ENCODE measurements around the gene PPP1R3D.
"Not testable (repeated sequence)": the region's sequence is repeated elsewhere in the genome, so short reads cannot be mapped to it uniquely, and the experiment has no call there.

PPP1R3D gene, protein sequence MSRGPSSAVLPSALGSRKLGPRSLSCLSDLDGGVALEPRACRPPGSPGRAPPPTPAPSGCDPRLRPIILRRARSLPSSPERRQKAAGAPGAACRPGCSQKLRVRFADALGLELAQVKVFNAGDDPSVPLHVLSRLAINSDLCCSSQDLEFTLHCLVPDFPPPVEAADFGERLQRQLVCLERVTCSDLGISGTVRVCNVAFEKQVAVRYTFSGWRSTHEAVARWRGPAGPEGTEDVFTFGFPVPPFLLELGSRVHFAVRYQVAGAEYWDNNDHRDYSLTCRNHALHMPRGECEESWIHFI

DNA sequence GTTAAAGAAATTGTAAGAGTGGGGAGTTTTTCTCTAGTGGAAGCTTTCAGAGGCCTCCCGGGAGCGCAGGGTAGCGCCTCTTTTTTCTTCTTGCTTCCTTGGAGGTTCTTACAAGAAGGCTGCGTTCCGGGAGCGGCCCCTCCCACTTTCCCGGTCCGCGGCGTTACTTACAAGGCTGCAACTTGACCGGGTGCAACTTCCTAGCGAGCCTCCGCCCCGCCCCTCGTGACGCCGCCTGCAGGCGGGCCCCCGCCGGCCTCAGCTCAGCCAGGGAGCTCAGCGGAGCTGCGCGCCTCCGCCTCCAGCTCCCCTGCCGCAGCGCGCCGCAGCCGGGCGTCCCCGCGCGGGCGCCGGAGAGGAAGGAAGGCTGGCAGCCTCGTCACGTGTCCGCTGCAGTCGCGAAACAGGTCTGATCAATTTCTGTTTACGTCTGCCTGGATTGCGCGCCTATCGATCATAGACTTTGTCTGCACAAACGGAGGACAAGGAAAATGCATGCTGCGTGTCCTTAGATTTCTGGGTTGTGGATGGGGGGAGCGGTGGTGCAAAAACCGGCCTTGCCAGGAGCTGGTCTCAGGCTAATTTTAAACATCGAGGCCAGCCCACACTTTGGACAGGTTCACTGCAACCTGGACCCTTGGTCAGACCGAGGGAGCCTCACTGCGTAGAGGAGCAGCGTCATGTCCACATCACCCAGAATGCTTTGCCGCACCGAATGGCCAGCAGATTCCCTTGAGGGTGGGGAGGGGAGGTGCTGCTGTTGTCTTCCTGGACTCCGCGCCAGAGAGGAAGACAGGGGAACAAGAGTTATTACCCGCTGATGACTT, at the start of gene PPP1R3D, which contains the start of gene FAM217B:
TSS of gene PPP1R3D (minus strand) at position 177 of the 827 bp plus-strand sequence. CDS start 374 bp downstream, outside the sequence.
TSS of gene FAM217B (plus strand) at position 261 of the 827 bp plus-strand sequence. CDS start 3,555 bp downstream, outside the sequence.
- peak; percentile 71 for DNase-seq (ENCODE audit: low read depth)

DNA sequence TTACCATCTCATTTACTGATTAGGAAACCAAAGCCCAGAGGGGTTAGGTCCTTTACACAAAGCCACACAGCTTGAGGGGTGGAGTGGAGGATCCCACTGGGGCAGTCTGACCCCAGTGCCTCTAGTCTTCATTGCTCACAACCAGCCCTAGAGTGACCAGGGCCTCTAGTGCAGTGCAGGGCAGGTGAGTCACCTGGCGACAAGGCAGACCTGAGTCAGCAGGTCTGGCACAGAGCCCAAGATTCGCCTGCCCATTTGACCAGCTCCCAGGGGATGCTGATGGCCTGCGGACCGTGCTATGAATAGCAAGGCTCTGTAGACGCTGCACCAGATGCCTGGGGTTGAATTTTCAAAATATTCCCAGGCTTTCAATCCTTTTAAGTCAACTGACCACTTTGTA, 48.0 kb upstream of the PPP1R3D start:
- no peak for DNase-seq (ENCODE audit: low read depth)

- DNase-seq (ENCODE audit: low read depth) = no peak
Observed at GRCh38 chr20:59987135-59987534, 47.0 kb upstream of the PPP1R3D start.

DNA sequence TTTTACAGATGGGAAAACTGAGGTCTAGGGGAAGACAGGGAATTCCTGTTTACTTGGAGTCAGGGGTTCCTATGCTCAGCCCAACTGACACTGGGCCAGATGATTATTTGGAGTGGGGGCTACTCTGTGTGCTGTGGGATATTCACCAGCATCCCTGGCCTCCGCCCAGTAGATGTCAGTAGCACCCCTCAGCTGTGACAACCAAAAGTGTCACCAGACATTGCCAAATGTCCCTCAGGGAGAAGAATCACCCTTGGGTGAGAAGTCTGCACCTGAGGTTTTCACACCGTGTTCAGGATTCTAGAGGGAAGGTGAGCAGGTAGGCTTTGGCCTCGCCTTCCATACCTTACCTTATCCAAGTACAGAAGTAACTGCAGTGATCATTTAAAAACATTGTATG, 45.8 kb upstream of the PPP1R3D start:
- no peak for DNase-seq (ENCODE audit: low read depth)

DNA sequence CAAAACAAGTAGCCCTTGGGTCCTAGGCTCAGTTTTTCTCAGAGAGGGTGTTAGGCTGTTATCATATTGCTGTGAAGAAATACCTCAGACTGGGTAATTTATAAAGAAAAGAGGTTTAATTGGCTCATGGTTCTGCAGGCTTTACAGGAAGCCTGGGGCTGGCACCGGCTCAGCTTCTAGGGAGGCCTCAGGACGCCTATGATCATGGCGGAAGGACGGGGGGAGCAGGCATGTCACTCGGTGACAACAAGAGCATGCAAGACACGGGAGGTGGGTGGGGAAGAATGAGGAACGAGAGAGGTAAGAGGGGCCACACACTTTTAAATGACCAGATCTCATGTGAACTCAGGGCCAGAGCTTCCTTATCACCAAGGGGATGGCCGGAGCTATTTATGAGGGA, 45.1 kb upstream of the PPP1R3D start:
- DNase-seq (ENCODE audit: low read depth) = no peak

- DNase-seq (ENCODE audit: low read depth) = no peak
Observed at GRCh38 chr20:59984541-59984940, 44.4 kb upstream of the PPP1R3D start.

GRCh38 chr20:59983076-59983475, 43.0 kb upstream of the PPP1R3D start:
- DNase-seq (ENCODE audit: low read depth) = no peak

GRCh38 chr20:59977086-59977485, 37.0 kb upstream of the PPP1R3D start:
- DNase-seq (ENCODE audit: low read depth) = no peak

DNA sequence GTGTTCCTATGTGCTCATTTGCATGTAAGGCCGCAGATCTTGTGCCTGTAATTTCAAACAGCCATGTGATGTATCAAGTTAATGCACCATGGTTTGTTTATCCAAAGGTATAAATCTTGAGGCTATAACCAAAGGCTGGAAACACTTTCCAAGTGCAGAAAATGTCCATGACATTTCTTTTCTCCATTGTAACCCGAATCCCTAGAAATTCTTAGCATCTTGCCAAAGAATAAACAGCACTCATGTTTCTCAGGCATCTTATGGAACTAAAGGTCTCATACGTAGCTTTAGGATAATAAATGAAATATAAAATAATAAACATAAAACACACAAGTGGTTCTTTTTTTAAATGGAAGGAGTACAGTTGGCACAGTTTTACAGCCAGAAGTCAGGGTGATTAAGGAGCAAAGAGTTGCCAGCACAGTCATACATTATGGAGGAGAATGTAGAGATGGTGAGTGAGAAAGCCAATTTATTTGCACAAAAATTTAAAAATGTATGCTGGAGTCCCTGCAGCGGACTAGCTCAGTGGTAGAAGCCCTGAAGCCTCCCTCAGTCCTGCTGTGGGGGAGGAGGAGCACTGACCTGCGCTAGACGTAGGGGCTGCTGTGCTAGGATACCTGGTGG, 36.2 kb upstream of the PPP1R3D start:
- DNase-seq (ENCODE audit: low read depth) = no peak

GRCh38 chr20:59972037-59972801, 32.1 kb upstream of the PPP1R3D start:
- DNase-seq (ENCODE audit: low read depth) = no peak

GRCh38 chr20:59971428-59971827, 31.3 kb upstream of the PPP1R3D start:
- no peak for DNase-seq (ENCODE audit: low read depth)

DNA sequence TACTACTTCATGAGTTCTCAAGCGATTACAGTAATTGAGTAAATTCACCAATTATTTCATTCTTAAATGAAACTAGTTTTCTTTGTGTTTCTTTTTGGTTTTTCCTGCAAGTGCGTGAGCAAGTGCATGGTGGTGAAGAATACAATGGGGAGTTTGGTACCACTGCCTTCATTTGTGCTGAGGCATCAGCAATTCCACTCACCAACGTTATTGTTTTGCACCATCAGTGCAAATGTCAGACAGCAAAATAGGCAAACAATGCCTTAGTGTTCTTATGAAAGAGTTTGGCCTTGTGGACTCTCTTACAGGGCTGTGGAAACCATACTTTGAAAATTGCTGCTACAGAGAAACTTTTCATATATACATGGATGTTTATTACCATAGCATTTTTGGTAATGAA, 26.3 kb upstream of the PPP1R3D start:
- no peak for DNase-seq (ENCODE audit: low read depth)

DNA sequence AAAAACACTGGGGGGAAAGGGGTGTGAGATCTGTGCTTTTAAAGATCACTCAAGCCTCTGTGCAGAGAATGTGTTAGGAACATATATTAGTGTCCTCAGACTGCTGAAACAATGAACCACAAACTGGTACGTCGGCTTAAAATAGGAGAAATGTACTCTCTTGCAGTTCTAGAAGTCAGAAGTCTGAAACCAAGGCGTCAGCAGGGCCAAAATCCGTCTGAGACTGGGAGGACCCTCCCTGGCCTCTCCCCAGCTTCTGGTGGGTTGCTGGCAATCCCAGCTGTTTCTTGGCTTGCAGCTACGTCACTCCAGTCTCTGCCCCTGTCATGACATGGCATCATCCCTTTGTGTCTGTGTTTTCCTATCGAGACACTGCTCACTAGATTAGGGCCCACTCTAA, 22.1 kb upstream of the PPP1R3D start:
- no peak for DNase-seq (ENCODE audit: low read depth)

GRCh38 chr20:59961423-59961822, 21.3 kb upstream of the PPP1R3D start:
- DNase-seq (ENCODE audit: low read depth) = no peak

GRCh38 chr20:59958626-59959025, 18.5 kb upstream of the PPP1R3D start:
- DNase-seq (ENCODE audit: low read depth) = no peak

DNA sequence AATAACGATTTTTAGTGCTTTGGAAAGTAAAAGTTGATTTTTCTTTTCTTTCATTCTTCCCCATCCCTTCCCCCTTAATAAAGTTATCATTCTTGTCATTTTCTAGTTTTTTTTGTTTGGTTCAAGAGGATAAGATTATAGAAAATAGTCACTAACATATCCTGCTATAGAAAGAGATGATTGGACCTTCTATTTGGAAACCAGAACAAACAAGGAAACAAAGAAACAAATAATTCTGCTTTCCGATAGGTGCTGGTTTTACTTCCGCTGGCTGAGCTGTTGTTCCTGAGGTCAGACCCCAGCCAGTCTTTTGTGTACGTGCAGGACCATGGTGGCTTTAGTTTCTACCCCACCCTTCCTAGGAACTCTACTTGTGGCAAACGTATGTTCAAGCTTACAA, 18.0 kb upstream of the PPP1R3D start, which contains the start of gene CDH26:
TSS of gene CDH26 (plus strand) at position 301 of the 400 bp plus-strand sequence. CDS start 304 bp downstream, outside the sequence.
- DNase-seq (ENCODE audit: low read depth) = no peak

GRCh38 chr20:59957568-59957967, 17.5 kb upstream of the PPP1R3D start:
- not testable (repeated sequence) for DNase-seq (ENCODE audit: low read depth)

- DNase-seq (ENCODE audit: low read depth) = no peak
Observed at GRCh38 chr20:59955131-59955796, 15.2 kb upstream of the PPP1R3D start.

- no peak for DNase-seq (ENCODE audit: low read depth)
Observed at GRCh38 chr20:59954718-59955117, 14.6 kb upstream of the PPP1R3D start.

- DNase-seq (ENCODE audit: low read depth) = no peak
Observed at GRCh38 chr20:59949911-59950310, 9.8 kb upstream of the PPP1R3D start.

Measured in stimulated activated CD8-positive, alpha-beta memory T cell treated with anti-CD3 and anti-CD28 coated beads, Interleukin-12 subunit alpha, Interleukin-12 subunit beta, amount 100 ng/mL, for 1 hour (primary cell).